K562 (cell line): ENCODE results near the gene CELSR2. TPM values are rescaled to one million over a fixed set of nuclear protein-coding genes. Genes with fewer than 3 reads are reported as not detected.
A peak's percentile ranks its signal among the peaks of the same experiment; 100 is the strongest.

ENCODE experiments used
- CBX3 ChIP-seq, 2 experiments: IDR thresholded peaks; 1 replicate in 1 of 2; 2 replicates in 1 of 2; pipeline ENCODE4 v1.6.1; 2012; ENCODE audit warnings: inconsistent platforms in 2 of 2, low read length in 2 of 2, borderline replicate concordance in 1 of 2, control low read depth in 1 of 2
- CTCF ChIP-seq, 3 experiments: IDR thresholded peaks in 2 of 3; conservative IDR thresholded peaks in 1 of 3; 2 replicates each; pipeline ENCODE4 v1.5.1; 2011 to 2012; ENCODE audit warnings: low read length in 3 of 3, mild to moderate bottlenecking in 3 of 3, control low read depth in 2 of 3, improper control_type of control experiment in 1 of 3, inconsistent platforms in 1 of 3, low read depth in 1 of 3, mixed read lengths in 1 of 3, moderate library complexity in 1 of 3; ENCODE audit not compliant: insufficient read depth in 2 of 3
- EHMT2 ChIP-seq: fragments of 450-650 bp; IDR thresholded peaks from 2 replicates; pipeline ENCODE4 v1.6.1; 2018; ENCODE audit warnings: antibody characterized with exemption
- ELF1 ChIP-seq: fragments of 200-800 bp; sonication (Bioruptor generic); IDR thresholded peaks from 2 replicates; pipeline ENCODE4 v1.6.1; 2016; ENCODE audit warnings: missing genetic modification characterization, missing compliant biosample characterization
- L3MBTL2 ChIP-seq: fragments of 450-650 bp; IDR thresholded peaks from 2 replicates; pipeline ENCODE4 v1.6.1; 2016; ENCODE audit warnings: mild to moderate bottlenecking, moderate library complexity
- MNT ChIP-seq, 2 experiments: fragments of 450-650 bp; conservative IDR thresholded peaks; 2 replicates each; pipeline ENCODE4 v1.6.1; 2017; ENCODE audit warnings: mild to moderate bottlenecking in 2 of 2, moderate library complexity in 2 of 2
- NR1H2 ChIP-seq: sonication (generic); formaldehyde crosslinking; IDR thresholded peaks from 2 replicates; pipeline ENCODE4 v1.4.0; 2020; ENCODE audit warnings: mild to moderate bottlenecking, missing genetic modification reagents
- RBM17 ChIP-seq: fragments of 200-400 bp; formaldehyde crosslinking; IDR thresholded peaks from 2 replicates; pipeline ENCODE4 v1.6.1; 2017; ENCODE audit warnings: low read depth, mild to moderate bottlenecking, low read length, borderline replicate concordance
- SMARCB1 ChIP-seq: IDR thresholded peaks from 2 replicates; pipeline ENCODE4 v1.6.1; 2011; ENCODE audit warnings: improper control_type of control experiment, low read depth; ENCODE audit not compliant: insufficient read length
- ZBTB7A ChIP-seq: IDR thresholded peaks from 2 replicates; pipeline ENCODE4 v1.6.1; 2011; ENCODE audit warnings: low read depth, mild to moderate bottlenecking, low read length, moderate library complexity, borderline replicate concordance; ENCODE audit not compliant: control insufficient read depth
- ZBTB9 ChIP-seq: fragments of 450-650 bp; formaldehyde crosslinking; IDR thresholded peaks from 2 replicates; pipeline ENCODE4 v1.4.0; 2020; ENCODE audit warnings: mild to moderate bottlenecking, moderate library complexity
- polyA plus RNA-seq, 8 experiments: library from polyadenylated mRNA; depleted of rRNA in 4 of 8; stranded (reverse) in 5 of 8; unstranded in 3 of 8; fragments of >200 nt; fragmentation: Nextera tagmentation in 2 of 8; fragmentation: Illumina TruSeq in 1 of 8; extraction: Ambion mirVana in 2 of 8; extraction: Trizol in 1 of 8; gene quantifications; 2 replicates each; pipeline versions ENCODE4 v1.2.1 to v1.2.3, GENCODE V29; 2011 to 2014; ENCODE audit warnings: inconsistent platforms in 1 of 8, missing spikeins in 1 of 8
- total RNA-seq, 7 experiments: library from RNA; depleted of rRNA in 6 of 7; stranded (reverse); fragments of >200 nt in 6 of 7; fragmentation: Illumina TruSeq in 2 of 7; extraction: Trizol in 2 of 7; gene quantifications; 2 replicates each; pipeline versions ENCODE4 v1.2.1 to v1.2.3, GENCODE V29; 2011 to 2021; ENCODE audit warnings: low replicate concordance in 1 of 7

Gene CELSR2
- total and polyA plus RNA-seq, 9 of the 15 experiments (the other 6 are each of a cell fraction or from before 2014, with no cell fraction given): 0.31 to 21.9 (median 4.2) TPM

- TF ChIP-seq NR1H2 (CRISPR knock-in tag) (no peak), CTCF (IDR thresholded peaks at IDR 0.05 in 2 of 3, conservative IDR thresholded peaks at IDR 0.05 in 1 of 3; ENCODE audit: insufficient read depth in 2 of 3, low read depth in 1 of 3, low read length in 3 of 3) (peak in 2 of 3 experiments; percentile 3 to 30; a peak in 1 of 6 replicates), EHMT2 (0 out of 2 replicates have a peak, but pooled peaks have one; percentile 48), ELF1 (peak; percentile 82), RBM17 (no peak), CBX3 (IDR thresholded peaks at IDR 0.05; ENCODE audit: borderline replicate concordance in 1 of 2, low read length in 2 of 2) (peak in 1 of 2 experiments; percentile 15; a peak in 1 of 3 replicates), ZBTB7A (no peak; the same call in 1 of the 2 replicates), SMARCB1 (peak; percentile 78), ZBTB9 (CRISPR knock-in tag) (peak; percentile 33; the same call in 1 of the 2 replicates), MNT (conservative IDR thresholded peaks at IDR 0.05) (peak in 1 of 2 experiments; percentile 64; a peak in 2 of 4 replicates), L3MBTL2 (0 out of 2 replicates have a peak, but pooled peaks have one; percentile 13)
Observed at GRCh38 chr1:109254621-109255096, 5.3 kb downstream of the CELSR2 start (continued).
